Neural cell (in vitro differentiated cells): ENCODE results near the gene KIFBP. TPM values are rescaled to one million over a fixed set of nuclear protein-coding genes. Genes with fewer than 3 reads are reported as not detected.
"Not testable (repeated sequence)": the region's sequence is repeated elsewhere in the genome, so short reads cannot be mapped to it uniquely, and the experiment has no call there.

ENCODE experiments used
- H2AFZ ChIP-seq: fragments of 200-600, 300-800 bp; sonication (generic), shearing (Covaris generic); 2 replicates; pipeline ENCODE4 v1.6.0; 2014; ENCODE audit warnings: low read depth, mild to moderate bottlenecking, antibody characterized with exemption, low read length, moderate library complexity
- H3F3A ChIP-seq: fragments of 200-600 bp; shearing (Covaris generic); 2 replicates; pipeline ENCODE4 v1.6.1; 2016; ENCODE audit warnings: mild to moderate bottlenecking, moderate library complexity, mixed read lengths, antibody characterized with exemption, low read length; ENCODE audit not compliant: insufficient read depth, poor library complexity, severe bottlenecking
- H3K27ac ChIP-seq: fragments of 200-600, 300-800 bp; sonication (generic), shearing (Covaris generic); 2 replicates; pipeline ENCODE4 v1.5.1; 2014; ENCODE audit warnings: mild to moderate bottlenecking, low read length, moderate library complexity
- H3K27me3 ChIP-seq: fragments of 300-800, 200-600 bp; sonication (generic), shearing (Covaris generic); 2 replicates; pipeline ENCODE4 v1.6.0; 2014; ENCODE audit warnings: mild to moderate bottlenecking, low read depth, low read length, moderate library complexity; ENCODE audit not compliant: insufficient read depth
- H3K36me3 ChIP-seq: fragments of 300-800, 200-600 bp; sonication (generic), shearing (Covaris generic); 2 replicates; pipeline ENCODE4 v1.5.1; 2014; ENCODE audit warnings: mild to moderate bottlenecking, antibody characterized with exemption, low read length, moderate library complexity; ENCODE audit not compliant: insufficient read depth
- H3K4me2 ChIP-seq: fragments of 300-800, 200-600 bp; sonication (generic), shearing (Covaris generic); 2 replicates; pipeline ENCODE4 v1.6.0; 2014; ENCODE audit warnings: mild to moderate bottlenecking, low read length
- H3K4me3 ChIP-seq: fragments of 300-800, 200-600 bp; sonication (generic), shearing (Covaris generic); 2 replicates; pipeline ENCODE4 v1.5.1; 2014; ENCODE audit warnings: mild to moderate bottlenecking, low read length, moderate library complexity
- H3K79me2 ChIP-seq: fragments of 200-600 bp; shearing (Covaris generic); replicated peaks from 2 replicates; pipeline ENCODE4 v1.6.0; 2014; ENCODE audit warnings: mild to moderate bottlenecking, low read length, moderate library complexity; ENCODE audit not compliant: insufficient read depth
- H3K9ac ChIP-seq: fragments of 300-800, 200-600 bp; sonication (generic), shearing (Covaris generic); 2 replicates; pipeline ENCODE4 v1.6.1; 2016; ENCODE audit warnings: mild to moderate bottlenecking, low read length, mixed read lengths
- H3K9me2 ChIP-seq: fragments of 200-600 bp; shearing (Covaris generic); 2 replicates; pipeline ENCODE4 v1.6.1; 2016; ENCODE audit warnings: mild to moderate bottlenecking, low read length, mixed read lengths; ENCODE audit not compliant: insufficient read depth
- H3K9me3 ChIP-seq: fragments of 200-600, 300-800 bp; sonication (generic), shearing (Covaris generic); 2 replicates; pipeline ENCODE4 v1.6.1; 2016; ENCODE audit warnings: mild to moderate bottlenecking, mixed run types, low read length, moderate library complexity, mixed read lengths
- H4K20me1 ChIP-seq: fragments of 200-600 bp; shearing (Covaris generic); 2 replicates; pipeline ENCODE4 v1.6.1; 2016; ENCODE audit warnings: mild to moderate bottlenecking, mixed run types; ENCODE audit not compliant: insufficient read depth
- CTCF ChIP-seq: fragments of 450-650 bp; IDR thresholded peaks from 2 replicates; pipeline ENCODE4 v1.5.1; 2014; ENCODE audit warnings: antibody characterized with exemption, mild to moderate bottlenecking, moderate library complexity; ENCODE audit not compliant: poor library complexity, severe bottlenecking
- EP300 ChIP-seq: fragments of 450-650 bp; conservative IDR thresholded peaks from 2 replicates; pipeline ENCODE4 v1.6.1; 2014; ENCODE audit warnings: antibody characterized with exemption, mild to moderate bottlenecking, moderate library complexity; ENCODE audit not compliant: poor library complexity, severe bottlenecking
- EZH2 ChIP-seq: fragments of 200-600, 300-800 bp; shearing (Covaris generic), sonication (generic); IDR thresholded peaks from 2 replicates; pipeline ENCODE4 v1.6.1; 2014; ENCODE audit warnings: antibody characterized with exemption, low read length, borderline replicate concordance, mild to moderate bottlenecking; ENCODE audit not compliant: insufficient read depth, poor library complexity, severe bottlenecking
- MXI1 ChIP-seq: fragments of 450-650 bp; conservative IDR thresholded peaks from 2 replicates; pipeline ENCODE4 v1.6.1; 2014; ENCODE audit warnings: antibody characterized with exemption, mild to moderate bottlenecking; ENCODE audit not compliant: poor library complexity, severe bottlenecking
- POLR2AphosphoS5 ChIP-seq: IDR thresholded peaks from 2 replicates; pipeline ENCODE4 v1.6.1; 2012
- RAD21 ChIP-seq: fragments of 450-650 bp; conservative IDR thresholded peaks from 2 replicates; pipeline ENCODE4 v1.6.1; 2014; ENCODE audit warnings: antibody characterized with exemption, mild to moderate bottlenecking, moderate library complexity
- REST ChIP-seq: IDR thresholded peaks from 2 replicates; pipeline ENCODE4 v1.6.1; 2012; ENCODE audit warnings: borderline replicate concordance
- SMC3 ChIP-seq: fragments of 450-650 bp; conservative IDR thresholded peaks from 2 replicates; pipeline ENCODE4 v1.6.1; 2014; ENCODE audit warnings: antibody characterized with exemption, mild to moderate bottlenecking, moderate library complexity; ENCODE audit not compliant: poor library complexity
- TAF1 ChIP-seq: IDR thresholded peaks from 2 replicates; pipeline ENCODE4 v1.6.1; 2012; ENCODE audit warnings: low read depth
- polyA plus RNA-seq: library from polyadenylated mRNA; depleted of rRNA; stranded (reverse); fragments of >200 nt; gene quantifications from 2 replicates; pipeline ENCODE4 v1.2.3, GENCODE V29; 2014

Gene KIFBP
- polyA plus RNA-seq, 1 donor from 2014 or later: 76.9 TPM

- H3K4me2 ChIP-seq, H3K27me3 ChIP-seq, H2AFZ ChIP-seq, H3K36me3 ChIP-seq, H3K4me3 ChIP-seq, H3F3A ChIP-seq, H3K27ac ChIP-seq, H4K20me1 ChIP-seq, H3K9me3 ChIP-seq, H3K9me2 ChIP-seq, H3K79me2 ChIP-seq, H3K9ac ChIP-seq: not testable (repeated sequence)
Measured at GRCh38 chr10:69040904-69041303, 52.3 kb downstream of the KIFBP start.

- Histone ChIP-seq H3K4me2 (no peak overlapping the region), H3K27me3 (no peaks in the 10 kb centered on the region), H3K36me3 (no peaks in the 10 kb centered on the region), H3F3A (no peaks in the 10 kb centered on the region), H3K79me2 (no peaks in the 10 kb centered on the region), H3K27ac (no peak overlapping the region), H3K9me3 (no peaks in the 10 kb centered on the region), H2AFZ (no peak overlapping the region), H3K9me2 (no peaks in the 10 kb centered on the region), H3K4me3 (no peak overlapping the region), H4K20me1 (no peaks in the 10 kb centered on the region), H3K9ac (no peak overlapping the region)
- TF ChIP-seq RAD21 (no peak), SMC3 (no peak), POLR2AphosphoS5 (no peak), EZH2 (no peak), TAF1 (no peak), REST (no peak), EP300 (no peak), CTCF (no peak), MXI1 (no peak)
Measured at GRCh38 chr10:69042417-69042816, 53.8 kb downstream of the KIFBP start.

GRCh38 chr10:69042838-69043237 lies 54.2 kb downstream of the KIFBP start:
- no peaks in the 10 kb centered on the region for H3K36me3 ChIP-seq
- H3K27ac ChIP-seq: no peak overlapping the region
- H3K9ac ChIP-seq: no peak overlapping the region
- no peak overlapping the region for H3K4me3 ChIP-seq
- no peak overlapping the region for H2AFZ ChIP-seq
- no peaks in the 10 kb centered on the region for H4K20me1 ChIP-seq
- H3K9me2 ChIP-seq: no peaks in the 10 kb centered on the region
- H3K79me2 ChIP-seq: no peaks in the 10 kb centered on the region
- no peaks in the 10 kb centered on the region for H3K27me3 ChIP-seq
- H3K4me2 ChIP-seq: no peak overlapping the region
- H3K9me3 ChIP-seq: no peaks in the 10 kb centered on the region
- TF ChIP-seq RAD21 (no peak), EZH2 (no peak), REST (no peak), SMC3 (no peak), POLR2AphosphoS5 (no peak), MXI1 (no peak), CTCF (no peak), EP300 (no peak), TAF1 (no peak)
- H3F3A ChIP-seq: no peaks in the 10 kb centered on the region
